HEK293 (cell line): ENCODE results near the gene PSME1.

Source experiments
- CTCF ChIA-PET: fragments of 350-600 bp; formaldehyde crosslinking; extraction: SDS; loops from one replicate; lab custom pipeline; 2021; ENCODE audit warnings: antibody characterized with exemption; lab: Yijun Ruan, JAX
- POLR2A ChIA-PET: fragments of 300-600 bp; formaldehyde crosslinking; extraction: SDS; loops from one replicate; lab custom pipeline; 2020; ENCODE audit warnings: antibody characterized with exemption, inconsistent platforms; lab: Yijun Ruan, JAX
- H3K27ac ChIP-seq: fragments of 200-500 bp; sonication (Bioruptor generic); 2 replicates; pipeline ENCODE4 v1.5.1; 2014; ENCODE audit warnings: low read depth, low read length, control low read depth, inconsistent platforms; ENCODE audit errors: extremely low read depth
- H3K36me3 ChIP-seq, 2 experiments: fragments of 200-500 bp in 1 of 2; sonication (Bioruptor generic) in 1 of 2; 1 replicate in 1 of 2; 2 replicates in 1 of 2; pipeline ENCODE4 v1.5.1; 2014 to 2017; ENCODE audit warnings: inconsistent platforms in 2 of 2, low read length in 2 of 2; ENCODE audit not compliant: control insufficient read depth in 2 of 2, insufficient read depth in 1 of 2
- H3K4me1 ChIP-seq: fragments of 200-500 bp; sonication (Bioruptor generic); 2 replicates; pipeline ENCODE4 v1.5.1; 2014; ENCODE audit warnings: mild to moderate bottlenecking, low read length, inconsistent platforms; ENCODE audit not compliant: control insufficient read depth, insufficient read depth
- H3K4me3 ChIP-seq: 2 replicates; pipeline ENCODE4 v1.5.1; 2011; ENCODE audit warnings: low read depth, mild to moderate bottlenecking, control low read depth, low read length, moderate library complexity
- H3K9me3 ChIP-seq: fragments of 200-500 bp; sonication (Bioruptor generic); 2 replicates; pipeline ENCODE4 v1.5.1; 2014; ENCODE audit warnings: low read depth, low read length, inconsistent platforms; ENCODE audit not compliant: control insufficient read depth, insufficient read depth
- GLI2 ChIP-seq: fragments of 450-650 bp; formaldehyde crosslinking; IDR thresholded peaks from 2 replicates; pipeline ENCODE4; 2017; ENCODE audit warnings: missing biosample characterization, missing genetic modification characterization, low read depth, borderline replicate concordance
- GLIS1 ChIP-seq: fragments of 450-650 bp; formaldehyde crosslinking; IDR thresholded peaks from 2 replicates; pipeline ENCODE4 v1.5.1; 2016; ENCODE audit warnings: missing biosample characterization, missing genetic modification characterization
- IKZF3 ChIP-seq: fragments of 450-650 bp; IDR thresholded peaks from 2 replicates; pipeline ENCODE4 v1.5.0; 2018; ENCODE audit warnings: missing biosample characterization, mild to moderate bottlenecking, missing genetic modification characterization, moderate library complexity
- KLF10 ChIP-seq: fragments of 450-650 bp; IDR thresholded peaks from 2 replicates; pipeline ENCODE4 v1.5.1; 2018; ENCODE audit warnings: missing biosample characterization, mild to moderate bottlenecking, missing genetic modification characterization
- YY2 ChIP-seq: fragments of 450-650 bp; formaldehyde crosslinking; IDR thresholded peaks from 2 replicates; pipeline ENCODE4 v1.5.1; 2016; ENCODE audit warnings: missing biosample characterization, missing genetic modification characterization
- ZBTB21 ChIP-seq: fragments of 450-650 bp; formaldehyde crosslinking; IDR thresholded peaks from 2 replicates; pipeline ENCODE4 v1.5.1; 2017; ENCODE audit warnings: missing biosample characterization, missing genetic modification characterization
- ZFP37 ChIP-seq: fragments of 450-650 bp; formaldehyde crosslinking; IDR thresholded peaks from 2 replicates; pipeline ENCODE4 v1.5.1; 2016; ENCODE audit warnings: missing biosample characterization, missing genetic modification characterization
- ZFP69B ChIP-seq: fragments of 450-650 bp; formaldehyde crosslinking; IDR thresholded peaks from 2 replicates; pipeline ENCODE4 v1.5.1; 2016; ENCODE audit warnings: missing biosample characterization, missing genetic modification characterization
- ZNF133 ChIP-seq: fragments of 450-650 bp; formaldehyde crosslinking; IDR thresholded peaks from 2 replicates; pipeline ENCODE4 v1.5.1; 2016; ENCODE audit warnings: missing biosample characterization, missing genetic modification characterization
- ZNF24 ChIP-seq: fragments of 450-650 bp; formaldehyde crosslinking; IDR thresholded peaks from 2 replicates; pipeline ENCODE4 v1.5.1; 2016; ENCODE audit warnings: missing biosample characterization, missing genetic modification characterization
- ZNF292 ChIP-seq: fragments of 450-650 bp; formaldehyde crosslinking; IDR thresholded peaks from 2 replicates; pipeline ENCODE4 v1.5.1; 2016; ENCODE audit warnings: low read depth, missing biosample characterization, missing genetic modification characterization, borderline replicate concordance
- ZNF311 ChIP-seq: fragments of 450-650 bp; formaldehyde crosslinking; IDR thresholded peaks from 2 replicates; pipeline ENCODE4 v1.5.1; 2017; ENCODE audit warnings: missing biosample characterization, missing genetic modification characterization, borderline replicate concordance
- ZNF341 ChIP-seq: fragments of 450-650 bp; formaldehyde crosslinking; IDR thresholded peaks from 2 replicates; pipeline ENCODE4; 2016; ENCODE audit warnings: low read depth, missing biosample characterization, missing genetic modification characterization
- ZNF398 ChIP-seq: fragments of 450-650 bp; formaldehyde crosslinking; IDR thresholded peaks from 2 replicates; pipeline ENCODE4 v1.5.1; 2017; ENCODE audit warnings: missing biosample characterization, missing genetic modification characterization
- ZNF423 ChIP-seq: fragments of 450-650 bp; formaldehyde crosslinking; IDR thresholded peaks from 2 replicates; pipeline ENCODE4 v1.5.1; 2016; ENCODE audit warnings: missing biosample characterization, missing genetic modification characterization
- ZNF426 ChIP-seq: fragments of 450-650 bp; formaldehyde crosslinking; IDR thresholded peaks from 2 replicates; pipeline ENCODE4 v1.5.1; 2017; ENCODE audit warnings: missing biosample characterization, missing genetic modification characterization, mild to moderate bottlenecking, inconsistent platforms, moderate library complexity
- ZNF501 ChIP-seq: fragments of 450-650 bp; formaldehyde crosslinking; IDR thresholded peaks from 2 replicates; pipeline ENCODE4 v1.5.1; 2016; ENCODE audit warnings: missing biosample characterization, missing genetic modification characterization
- ZNF510 ChIP-seq: fragments of 450-650 bp; formaldehyde crosslinking; IDR thresholded peaks from 2 replicates; pipeline ENCODE4 v1.5.1; 2018; ENCODE audit warnings: mild to moderate bottlenecking, missing genetic modification characterization, missing biosample characterization; ENCODE audit not compliant: insufficient replicate concordance
- ZNF558 ChIP-seq: fragments of 450-650 bp; formaldehyde crosslinking; IDR thresholded peaks from 2 replicates; pipeline ENCODE4 v1.5.1; 2016; ENCODE audit warnings: missing biosample characterization, missing genetic modification characterization
- ZNF76 ChIP-seq: fragments of 450-650 bp; formaldehyde crosslinking; IDR thresholded peaks from 2 replicates; pipeline ENCODE4; 2016; ENCODE audit warnings: low read depth, missing biosample characterization, missing genetic modification characterization, borderline replicate concordance
- ZSCAN23 ChIP-seq: fragments of 450-650 bp; formaldehyde crosslinking; IDR thresholded peaks from 2 replicates; pipeline ENCODE4 v1.5.1; 2016; ENCODE audit warnings: missing biosample characterization, missing genetic modification characterization
- TF ChIP-seq, protein P1 (sequence below): fragments of 450-650 bp; formaldehyde crosslinking; IDR thresholded peaks from 2 replicates; pipeline ENCODE4 v1.5.1; 2017; ENCODE audit warnings: missing biosample characterization, missing genetic modification characterization
- TF ChIP-seq, protein P2 (sequence below): fragments of 450-650 bp; formaldehyde crosslinking; IDR thresholded peaks from 2 replicates; pipeline ENCODE4 v1.5.1; 2017; ENCODE audit warnings: missing biosample characterization, missing genetic modification characterization
- TF ChIP-seq, protein P3 (sequence below): fragments of 450-650 bp; formaldehyde crosslinking; IDR thresholded peaks from 2 replicates; pipeline ENCODE4 v1.5.1; 2016; ENCODE audit warnings: missing biosample characterization, missing genetic modification characterization
- TF ChIP-seq, protein P4 (sequence below): fragments of 450-650 bp; formaldehyde crosslinking; IDR thresholded peaks from 2 replicates; pipeline ENCODE4 v1.5.1; 2017; ENCODE audit warnings: missing biosample characterization, missing genetic modification characterization

Gene PSME1

GRCh38 chr14:24143511-24143910 is 7.5 kb downstream of the PSME1 start:
- no peak for TF ChIP-seq ZNF423 (tag by site-specific recombination)
- TF ChIP-seq GLIS1 (tag by site-specific recombination): peak; percentile 70
- TF ChIP-seq, all 188 proteins: peak for 1
- Histone ChIP-seq H3K4me3 (no peak overlapping the region), H3K36me3 (peaks cover 12 to 36% of the 10 kb centered on the region in 2 experiments), H3K4me1 (peaks cover 12% of the 10 kb centered on the region), H3K9me3 (no peaks in the 10 kb centered on the region), H3K27ac (no peak overlapping the region)
- ChIA-PET CTCF (interaction anchor here (1.5 kb wide), 1 partner anchor 18 kb away, joined by 4 read pairs; the partner anchor contains the start of gene IRF9), POLR2A (interaction anchor here (0.8 kb wide), 1 partner anchor 29 kb away, joined by 4 read pairs; the partner anchor contains the start of genes DCAF11 and NRL)

- H3K36me3 ChIP-seq: peaks cover 13 to 35% of the 10 kb centered on the region in 2 experiments
- TF ChIP-seq, protein P1, sequence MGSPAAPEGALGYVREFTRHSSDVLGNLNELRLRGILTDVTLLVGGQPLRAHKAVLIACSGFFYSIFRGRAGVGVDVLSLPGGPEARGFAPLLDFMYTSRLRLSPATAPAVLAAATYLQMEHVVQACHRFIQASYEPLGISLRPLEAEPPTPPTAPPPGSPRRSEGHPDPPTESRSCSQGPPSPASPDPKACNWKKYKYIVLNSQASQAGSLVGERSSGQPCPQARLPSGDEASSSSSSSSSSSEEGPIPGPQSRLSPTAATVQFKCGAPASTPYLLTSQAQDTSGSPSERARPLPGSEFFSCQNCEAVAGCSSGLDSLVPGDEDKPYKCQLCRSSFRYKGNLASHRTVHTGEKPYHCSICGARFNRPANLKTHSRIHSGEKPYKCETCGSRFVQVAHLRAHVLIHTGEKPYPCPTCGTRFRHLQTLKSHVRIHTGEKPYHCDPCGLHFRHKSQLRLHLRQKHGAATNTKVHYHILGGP (tag by site-specific recombination): no peak
- TF ChIP-seq ZNF292 (tag by site-specific recombination): no peak
- TF ChIP-seq ZNF558: no peak
- TF ChIP-seq, protein P2, sequence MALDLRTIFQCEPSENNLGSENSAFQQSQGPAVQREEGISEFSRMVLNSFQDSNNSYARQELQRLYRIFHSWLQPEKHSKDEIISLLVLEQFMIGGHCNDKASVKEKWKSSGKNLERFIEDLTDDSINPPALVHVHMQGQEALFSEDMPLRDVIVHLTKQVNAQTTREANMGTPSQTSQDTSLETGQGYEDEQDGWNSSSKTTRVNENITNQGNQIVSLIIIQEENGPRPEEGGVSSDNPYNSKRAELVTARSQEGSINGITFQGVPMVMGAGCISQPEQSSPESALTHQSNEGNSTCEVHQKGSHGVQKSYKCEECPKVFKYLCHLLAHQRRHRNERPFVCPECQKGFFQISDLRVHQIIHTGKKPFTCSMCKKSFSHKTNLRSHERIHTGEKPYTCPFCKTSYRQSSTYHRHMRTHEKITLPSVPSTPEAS (tag by site-specific recombination): no peak
- TF ChIP-seq ZNF311 (tag by site-specific recombination): no peak
- TF ChIP-seq ZNF76 (tag by site-specific recombination): no peak
- TF ChIP-seq, protein P3, sequence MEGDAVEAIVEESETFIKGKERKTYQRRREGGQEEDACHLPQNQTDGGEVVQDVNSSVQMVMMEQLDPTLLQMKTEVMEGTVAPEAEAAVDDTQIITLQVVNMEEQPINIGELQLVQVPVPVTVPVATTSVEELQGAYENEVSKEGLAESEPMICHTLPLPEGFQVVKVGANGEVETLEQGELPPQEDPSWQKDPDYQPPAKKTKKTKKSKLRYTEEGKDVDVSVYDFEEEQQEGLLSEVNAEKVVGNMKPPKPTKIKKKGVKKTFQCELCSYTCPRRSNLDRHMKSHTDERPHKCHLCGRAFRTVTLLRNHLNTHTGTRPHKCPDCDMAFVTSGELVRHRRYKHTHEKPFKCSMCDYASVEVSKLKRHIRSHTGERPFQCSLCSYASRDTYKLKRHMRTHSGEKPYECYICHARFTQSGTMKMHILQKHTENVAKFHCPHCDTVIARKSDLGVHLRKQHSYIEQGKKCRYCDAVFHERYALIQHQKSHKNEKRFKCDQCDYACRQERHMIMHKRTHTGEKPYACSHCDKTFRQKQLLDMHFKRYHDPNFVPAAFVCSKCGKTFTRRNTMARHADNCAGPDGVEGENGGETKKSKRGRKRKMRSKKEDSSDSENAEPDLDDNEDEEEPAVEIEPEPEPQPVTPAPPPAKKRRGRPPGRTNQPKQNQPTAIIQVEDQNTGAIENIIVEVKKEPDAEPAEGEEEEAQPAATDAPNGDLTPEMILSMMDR (tag by site-specific recombination): no peak
- no peak for TF ChIP-seq KLF10 (tag by site-specific recombination)
- no peak for TF ChIP-seq GLI2
- TF ChIP-seq YY2 (tag by site-specific recombination): no peak
- TF ChIP-seq ZNF510 (tag by site-specific recombination): no peak
- TF ChIP-seq ZNF501 (tag by site-specific recombination): no peak
- no peak for TF ChIP-seq ZNF341 (tag by site-specific recombination)
- TF ChIP-seq, all 188 proteins: peak for 0
- CTCF ChIA-PET: interaction anchor here (1.5 kb wide), 1 partner anchor 17 kb away, joined by 4 read pairs; the partner anchor contains the start of gene IRF9
- Histone ChIP-seq H3K9me3 (no peaks in the 10 kb centered on the region), H3K27ac (no peak overlapping the region), H3K4me1 (peaks cover 12% of the 10 kb centered on the region), H3K4me3 (no peak overlapping the region)
- POLR2A ChIA-PET: interaction anchor here (3.3 kb wide), 1 partner anchor 29 kb away, joined by 60 read pairs; the partner anchor contains the start of genes DCAF11 and NRL
Observed at GRCh38 chr14:24144451-24144850, 8.5 kb downstream of the PSME1 start.

- Histone ChIP-seq H3K4me3 (no peak overlapping the region), H3K9me3 (no peaks in the 10 kb centered on the region), H3K27ac (no peak overlapping the region), H3K36me3 (peaks cover 12 to 40% of the 10 kb centered on the region in 2 experiments), H3K4me1 (peaks cover 8% of the 10 kb centered on the region)
- POLR2A ChIA-PET: interaction anchor here (0.5 to 3.8 kb wide), 8 partner anchors 8 to 51 kb away, joined by 3 to 79 read pairs (median 18); partner anchors contain the start of genes DCAF11, IRF9, NRL and PCK2
- CTCF ChIA-PET: interaction anchor here (0.6 to 1.4 kb wide), 3 partner anchors 8 to 132 kb away, joined by 3 to 5 read pairs (median 5); no protein-coding TSS in a partner anchor
- TF ChIP-seq ZFP69B (tag by site-specific recombination) (no peak), ZBTB21 (tag by site-specific recombination) (no peak), ZSCAN23 (no peak), ZNF426 (tag by site-specific recombination) (no peak), YY2 (tag by site-specific recombination) (no peak), ZNF133 (tag by site-specific recombination) (no peak), IKZF3 (tag by site-specific recombination) (no peak), ZFP37 (no peak), ZNF398 (tag by site-specific recombination) (no peak), ZNF24 (tag by site-specific recombination) (no peak)
- TF ChIP-seq, protein P4, sequence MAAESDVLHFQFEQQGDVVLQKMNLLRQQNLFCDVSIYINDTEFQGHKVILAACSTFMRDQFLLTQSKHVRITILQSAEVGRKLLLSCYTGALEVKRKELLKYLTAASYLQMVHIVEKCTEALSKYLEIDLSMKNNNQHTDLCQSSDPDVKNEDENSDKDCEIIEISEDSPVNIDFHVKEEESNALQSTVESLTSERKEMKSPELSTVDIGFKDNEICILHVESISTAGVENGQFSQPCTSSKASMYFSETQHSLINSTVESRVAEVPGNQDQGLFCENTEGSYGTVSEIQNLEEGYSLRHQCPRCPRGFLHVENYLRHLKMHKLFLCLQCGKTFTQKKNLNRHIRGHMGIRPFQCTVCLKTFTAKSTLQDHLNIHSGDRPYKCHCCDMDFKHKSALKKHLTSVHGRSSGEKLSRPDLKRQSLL (tag by site-specific recombination): no peak
Observed at GRCh38 chr14:24145219-24145618, 9.2 kb downstream of the PSME1 start.
